Cortex of kidney (tissue), 1 donor: ENCODE results near the gene IL20RA.

Experiments used
- DNase-seq: peaks from one replicate; lab custom pipeline; 2025; lab: John Stamatoyannopoulos, UW

Gene IL20RA

GRCh38 chr6:137045222-137045789 is 541 bp upstream of the IL20RA start:
- no peak for DNase-seq

- DNase-seq = no peak
Measured at GRCh38 chr6:137043710-137044365, 927 bp downstream of the IL20RA start.

GRCh38 chr6:137040393-137040792 is 4.4 kb downstream of the IL20RA start:
- no peak for DNase-seq

- no peak for DNase-seq
Measured at GRCh38 chr6:137039010-137039409, 5.8 kb downstream of the IL20RA start.

GRCh38 chr6:137036566-137037300 is 8.0 kb downstream of the IL20RA start:
- DNase-seq = no peak

DNA sequence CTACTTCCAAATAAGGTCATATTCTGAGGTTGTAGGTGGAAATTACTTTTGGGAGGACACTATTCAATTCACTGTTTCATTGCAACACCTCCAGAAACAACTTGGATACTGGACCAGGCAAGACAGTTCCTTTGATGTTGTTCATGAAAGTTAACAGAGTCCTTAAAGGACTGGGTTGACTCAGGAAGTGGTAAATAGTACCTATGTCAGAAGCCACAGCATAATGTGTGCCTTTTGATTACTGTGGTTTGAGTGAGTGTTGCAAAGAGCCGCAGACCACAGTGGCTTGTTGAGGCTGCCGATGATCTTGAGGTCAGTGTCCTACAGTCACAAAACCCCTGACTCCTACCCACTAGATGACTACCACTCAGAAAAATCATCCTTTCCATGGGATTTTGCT is 10.9 kb downstream of the IL20RA start:
- DNase-seq = no peak

DNA sequence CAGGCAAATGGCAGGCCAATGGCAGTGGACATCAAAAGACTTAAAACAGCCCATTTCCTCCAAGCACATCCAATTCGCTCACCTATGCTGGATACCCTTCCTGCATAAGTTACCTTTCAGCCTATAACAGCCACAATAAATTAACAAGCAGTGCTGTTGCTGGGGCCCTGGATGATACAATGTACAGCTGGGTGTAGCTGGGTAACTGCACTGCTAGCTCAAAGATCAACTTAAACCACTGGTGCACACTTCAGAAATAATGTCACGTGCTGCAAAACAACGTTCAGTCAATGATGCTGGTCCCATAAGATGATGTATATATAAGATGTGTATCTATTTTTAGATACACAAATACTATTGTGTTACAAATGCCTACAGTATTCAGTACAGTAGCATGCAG is 13.6 kb downstream of the IL20RA start:
- DNase-seq = no peak

DNA sequence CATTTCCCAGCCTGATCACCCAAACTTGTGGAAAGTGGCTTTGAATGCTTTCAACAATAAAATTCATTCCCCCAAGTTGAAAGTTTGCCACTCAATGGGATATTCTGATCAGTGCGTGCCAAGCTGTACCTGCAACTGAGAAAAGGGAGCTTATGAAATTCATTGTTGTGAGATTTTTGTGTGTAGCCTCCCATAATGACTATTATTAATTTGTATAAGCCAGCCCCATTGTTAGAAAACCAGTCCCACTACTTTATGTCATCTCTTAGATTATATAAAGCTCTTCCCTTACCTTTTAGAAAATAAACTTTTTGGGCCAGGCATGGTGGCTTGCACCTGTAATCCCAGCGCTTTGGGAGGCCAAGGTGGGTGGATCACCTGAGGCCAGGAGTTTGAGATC is 15.9 kb downstream of the IL20RA start:
- no peak for DNase-seq

GRCh38 chr6:137025786-137026730 is 18.7 kb downstream of the IL20RA start:
- no peak for DNase-seq

GRCh38 chr6:137024237-137024990 is 20.4 kb downstream of the IL20RA start:
- DNase-seq = no peak

GRCh38 chr6:137020776-137021175 is 24.0 kb downstream of the IL20RA start:
- no peak for DNase-seq

DNA sequence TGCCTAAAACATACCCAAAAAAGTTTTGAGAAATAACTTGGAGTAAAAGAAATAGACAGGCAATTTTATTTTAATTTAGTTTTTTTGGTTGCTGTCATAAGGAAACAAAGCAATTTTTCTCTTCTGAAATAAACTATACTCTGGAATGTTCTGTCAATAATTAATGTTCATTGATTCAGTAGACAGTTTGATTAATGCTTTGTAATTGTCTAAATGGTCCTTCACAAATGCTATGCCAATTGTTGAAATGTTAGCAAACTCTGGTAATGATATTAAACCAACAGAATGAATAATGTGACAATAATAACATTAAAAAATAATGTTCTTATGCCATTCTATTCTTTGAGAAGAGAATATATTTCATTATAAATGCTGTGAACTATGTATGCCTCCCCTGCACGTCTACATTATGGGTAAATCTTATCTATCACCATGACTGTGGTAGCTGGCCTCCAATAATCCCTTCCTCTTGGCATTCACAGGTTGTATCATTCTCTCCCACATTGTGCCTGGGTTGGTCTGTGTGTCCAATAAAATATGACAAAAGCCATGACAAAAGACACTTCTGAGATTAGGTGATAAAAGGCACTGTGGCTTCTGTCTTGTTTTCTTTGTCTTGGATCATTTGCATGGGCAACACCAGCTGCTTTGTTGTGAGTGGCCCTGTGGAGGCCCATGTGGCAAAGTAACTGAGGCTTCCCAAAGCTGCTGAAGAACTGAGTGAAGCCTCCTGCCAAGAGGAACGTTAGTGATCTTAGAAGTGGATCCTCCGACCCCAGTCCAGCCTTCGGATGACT is 25.1 kb downstream of the IL20RA start:
- DNase-seq = no peak

- DNase-seq = no peak
Measured at GRCh38 chr6:137017081-137017480, 27.7 kb downstream of the IL20RA start.

DNA sequence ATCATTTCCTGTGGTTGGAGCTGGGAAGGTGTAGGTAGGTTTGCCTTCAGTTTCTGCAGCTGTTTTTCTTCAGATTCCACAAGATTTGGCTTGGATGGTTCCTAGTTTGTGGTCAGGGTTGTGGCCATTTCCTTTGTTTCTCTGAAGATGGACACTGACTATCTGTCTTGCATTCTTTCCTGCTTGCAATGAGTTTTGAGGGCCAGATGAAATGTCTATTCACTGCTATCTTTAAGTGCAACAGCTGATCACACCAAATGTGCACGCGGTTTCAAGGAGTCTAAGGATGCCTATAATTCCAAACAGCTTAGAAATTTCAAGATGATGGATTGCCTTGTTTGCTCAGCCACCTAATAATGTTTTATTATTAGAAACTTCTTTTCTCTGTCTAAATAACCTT is 28.4 kb downstream of the IL20RA start:
- DNase-seq = no peak

DNA sequence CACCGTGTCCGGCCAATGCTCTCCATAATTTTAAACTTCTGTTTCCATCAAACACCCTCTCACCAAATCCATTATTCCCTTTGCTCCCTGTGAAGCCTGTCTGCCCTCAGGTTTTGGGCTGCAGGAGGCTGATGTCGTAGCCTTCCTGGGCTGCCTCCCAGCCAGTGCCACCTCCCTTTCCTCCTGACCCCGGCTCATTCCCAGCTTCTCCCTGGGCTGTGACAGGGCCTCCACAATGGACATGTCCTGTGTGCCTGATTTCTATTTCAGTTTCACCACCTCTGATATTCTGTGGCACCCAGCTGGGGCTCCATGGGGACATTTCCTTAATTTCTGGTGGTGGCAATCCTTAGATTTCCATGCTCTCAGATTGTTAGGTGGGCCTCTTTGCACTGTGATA is 28.8 kb downstream of the IL20RA start:
- no peak for DNase-seq

DNA sequence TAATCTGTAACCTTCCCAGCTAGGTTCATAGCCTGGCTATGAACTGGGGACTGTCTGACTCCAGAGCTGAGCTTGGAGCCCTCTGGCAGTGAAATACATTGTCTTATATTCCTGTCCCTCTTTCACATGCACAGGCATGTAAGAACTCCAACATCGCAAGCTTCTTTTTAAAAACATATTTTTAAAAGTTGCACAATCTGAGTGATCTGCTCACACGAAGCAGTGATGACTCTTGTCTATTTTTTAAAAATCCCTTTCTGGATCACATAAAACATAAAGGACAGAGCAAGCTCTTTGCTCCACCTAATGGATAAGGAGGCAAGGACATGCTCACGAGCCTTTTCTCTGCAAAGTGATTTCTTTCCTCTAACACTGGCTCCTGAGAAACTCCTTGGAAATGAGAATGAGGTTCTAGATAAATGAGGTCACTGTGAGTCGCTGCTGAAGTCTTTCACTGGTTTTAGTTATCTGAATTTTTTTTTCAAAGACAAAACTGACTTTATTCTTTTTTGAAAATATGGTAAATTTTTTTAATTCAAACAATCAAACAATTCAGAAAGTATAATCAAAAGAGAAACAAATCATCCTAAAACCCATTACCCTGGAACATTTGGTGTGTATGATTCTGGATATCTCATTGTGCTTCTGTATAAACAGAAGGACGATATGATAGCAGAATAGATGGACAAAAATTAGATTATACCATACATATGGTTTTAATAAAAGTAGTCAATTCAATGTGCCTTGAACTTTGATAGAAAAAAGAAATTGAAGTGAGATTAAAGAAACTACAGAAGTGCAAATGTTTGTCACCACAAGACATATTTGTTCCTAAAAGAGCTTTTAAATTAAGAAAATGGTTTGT is 30.8 kb downstream of the IL20RA start:
- no peak for DNase-seq

DNA sequence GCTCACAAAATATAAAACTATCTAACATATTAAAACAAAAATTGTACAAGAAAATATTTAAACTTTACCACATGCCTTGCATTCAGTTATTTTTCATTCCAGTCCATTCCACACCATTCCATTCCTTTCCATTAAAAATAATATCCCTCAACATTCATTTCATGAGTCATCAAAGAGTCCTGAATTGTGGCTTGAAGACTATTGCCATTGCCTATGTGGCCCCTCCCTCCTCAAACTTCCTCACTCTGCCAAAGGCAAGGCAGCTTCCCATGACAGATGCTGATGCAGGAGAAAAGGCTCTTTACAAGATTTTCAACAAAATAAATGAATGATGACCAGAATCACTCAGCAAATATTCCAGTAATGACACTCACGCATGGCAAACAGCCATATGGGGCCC is 31.7 kb downstream of the IL20RA start:
- DNase-seq = no peak

DNA sequence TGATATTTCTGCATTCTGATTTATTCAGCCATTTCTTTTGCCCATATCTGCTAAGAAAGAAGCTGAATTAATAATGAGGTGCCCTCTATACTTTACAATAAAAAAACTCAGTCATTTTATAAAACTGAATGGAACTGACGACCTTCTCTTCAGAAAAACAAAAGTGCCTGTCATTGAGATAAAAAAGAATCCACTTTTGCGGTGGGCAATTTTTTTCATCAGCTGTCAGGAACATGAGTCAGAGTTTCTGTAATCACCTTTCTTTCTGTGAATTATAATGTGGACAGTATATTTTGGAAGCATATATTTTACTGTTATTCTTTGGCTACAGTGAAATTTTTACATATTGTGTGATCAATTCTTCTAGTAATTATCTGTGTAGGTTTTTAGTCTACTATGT is 33.4 kb downstream of the IL20RA start:
- DNase-seq = no peak

DNA sequence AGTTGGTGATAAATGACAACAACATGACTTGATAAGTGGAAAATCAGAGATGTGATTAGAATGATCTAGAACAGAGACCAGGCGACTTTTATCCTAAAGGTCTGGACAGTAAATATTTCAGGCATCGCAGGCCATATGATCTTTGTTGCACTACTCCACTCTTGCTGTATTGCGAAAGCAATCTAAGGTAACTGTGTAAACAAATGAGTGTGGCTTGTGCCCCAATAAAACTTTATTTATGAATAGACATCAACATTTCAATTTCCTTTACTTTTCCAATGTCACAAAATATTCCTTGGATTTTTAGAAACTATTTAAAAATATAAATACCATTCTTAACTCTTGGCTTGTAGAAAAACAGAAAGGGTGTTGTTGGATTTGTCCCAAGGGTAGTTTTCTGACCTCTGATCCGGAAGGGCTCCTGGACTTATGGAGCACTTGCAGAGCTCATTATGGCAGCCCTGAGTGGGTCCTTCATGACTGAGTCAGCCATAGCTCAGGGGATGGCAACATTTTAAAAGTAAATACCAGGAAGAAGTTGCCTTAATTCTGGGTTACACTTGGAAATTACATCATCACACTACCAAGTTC is 34.5 kb downstream of the IL20RA start:
- DNase-seq = no peak
